Gastrocnemius medialis (tissue), 4 donors: ENCODE data around the gene STMN1. TPM values are rescaled to one million over a fixed set of nuclear protein-coding genes. Genes with fewer than 3 reads are reported as not detected.

ENCODE experiments used
- ATAC-seq, 2 donors: fragments of 150-250 bp; one replicate each; pipeline ENCODE4 v1.9.1; 2016
- DNase-seq, 2 donors: peaks; one replicate each; pipeline ENCODE4 v3.0.0-alpha.2; 2019
- H3K27ac ChIP-seq, 4 donors: fragments of 200-600 bp; sonication (generic); 1 replicate in 1 of 4; 2 replicates in 3 of 4; pipeline ENCODE4 v1.5.1; 2016 to 2018; ENCODE audit warnings: mild to moderate bottlenecking in 2 of 4, moderate library complexity in 1 of 4
- H3K27me3 ChIP-seq, 3 donors: fragments of 200-600 bp; sonication (generic) in 2 of 3; 1 replicate in 1 of 3; 2 replicates in 2 of 3; pipeline versions ENCODE4 v1.5.1 to v1.6.0; 2016 to 2019; ENCODE audit warnings: mild to moderate bottlenecking in 1 of 3, moderate library complexity in 1 of 3
- H3K36me3 ChIP-seq, 2 donors: fragments of 200-600 bp; sonication (generic) in 1 of 2; one replicate each; pipeline ENCODE4 v1.5.1; 2017 to 2018
- H3K4me1 ChIP-seq, 2 donors: fragments of 200-600 bp; sonication (generic) in 1 of 2; one replicate each; pipeline ENCODE4 v1.5.1; 2016 to 2017; ENCODE audit warnings: mild to moderate bottlenecking in 2 of 2
- H3K4me3 ChIP-seq, 4 donors: fragments of 200-600 bp; sonication (generic) in 3 of 4; 1 replicate in 1 of 4; 2 replicates in 3 of 4; pipeline ENCODE4 v1.5.1; 2016 to 2019; ENCODE audit warnings: mild to moderate bottlenecking in 2 of 4
- H3K9me3 ChIP-seq, 3 donors: fragments of 200-600 bp; sonication (generic) in 2 of 3; 1 replicate in 1 of 3; 2 replicates in 2 of 3; pipeline ENCODE4 v1.5.1; 2016 to 2019
- POLR2A ChIP-seq, 2 donors: fragments of 450-650 bp; IDR thresholded peaks; one replicate each; pipeline ENCODE4 v1.6.1; 2017; ENCODE audit warnings: antibody characterized with exemption in 2 of 2, mild to moderate bottlenecking in 2 of 2, moderate library complexity in 2 of 2
- in situ Hi-C, 4 donors: fragments of 200-750 bp; cut with MboI; loops; one replicate each; pipeline versions ENCODE4 v1.15.0 to v1.8.0; 2017; ENCODE audit warnings: low sequenced_read_pairs in 4 of 4
- intact Hi-C: fragments of 100-400 bp; cut with DNase I; formaldehyde crosslinking; loops from one replicate; pipeline ENCODE4 v1.15.1; 2023; ENCODE audit warnings: low total_unique reads
- total RNA-seq, 4 donors: library from RNA; depleted of rRNA; stranded (reverse); fragments of >200 nt; gene quantifications; one replicate each; pipeline versions ENCODE4 v1.1.0 to v1.2.3, GENCODE V29; 2016
- TF ChIP-seq, protein P1 (sequence below), 5 experiments: fragments of 450-650 bp in 3 of 5; fragments of 200-600 bp in 2 of 5; sonication (generic) in 2 of 5; IDR thresholded peaks in 4 of 5; conservative IDR thresholded peaks in 1 of 5; 1 replicate in 4 of 5; 2 replicates in 1 of 5; pipeline ENCODE4 v1.5.1; 2016 to 2019; ENCODE audit warnings: antibody characterized with exemption in 5 of 5, mild to moderate bottlenecking in 3 of 5, moderate library complexity in 3 of 5

STMN1 gene
- total RNA-seq, 4 donors from 2014 or later, result 4.7 to 20.7 (median 13.7) TPM

DNA sequence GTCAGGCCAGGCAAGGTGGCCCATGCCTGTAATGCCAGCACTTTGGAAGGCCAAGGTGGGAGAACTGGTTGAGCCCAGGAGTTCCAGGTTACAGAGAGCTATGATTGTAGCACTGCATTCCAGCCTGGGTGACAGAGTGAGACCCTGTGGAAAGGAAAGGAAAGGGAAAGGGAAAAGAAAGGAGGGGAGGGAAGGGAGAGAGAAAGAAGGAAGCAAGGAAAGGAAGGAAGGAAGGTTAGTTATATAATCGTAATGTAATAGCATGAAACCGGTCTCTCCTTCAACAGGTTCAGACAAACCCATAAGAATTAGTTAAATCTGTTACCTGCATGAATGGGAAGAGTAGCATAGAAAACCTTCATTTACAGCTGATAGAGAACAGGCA, 29.5 kb downstream of the STMN1 start:
- in situ Hi-C loops, result loop anchor here in 2 of 4 donors (25.0 kb wide), 2 partner anchors 261 to 286 kb away; partner anchors contain the start of genes C1orf232 (in 1 of the 2), FAM110D (in 1 of the 2), ZNF593 (in 1 of the 2) and ZNF593OS (in 1 of the 2)

DNA sequence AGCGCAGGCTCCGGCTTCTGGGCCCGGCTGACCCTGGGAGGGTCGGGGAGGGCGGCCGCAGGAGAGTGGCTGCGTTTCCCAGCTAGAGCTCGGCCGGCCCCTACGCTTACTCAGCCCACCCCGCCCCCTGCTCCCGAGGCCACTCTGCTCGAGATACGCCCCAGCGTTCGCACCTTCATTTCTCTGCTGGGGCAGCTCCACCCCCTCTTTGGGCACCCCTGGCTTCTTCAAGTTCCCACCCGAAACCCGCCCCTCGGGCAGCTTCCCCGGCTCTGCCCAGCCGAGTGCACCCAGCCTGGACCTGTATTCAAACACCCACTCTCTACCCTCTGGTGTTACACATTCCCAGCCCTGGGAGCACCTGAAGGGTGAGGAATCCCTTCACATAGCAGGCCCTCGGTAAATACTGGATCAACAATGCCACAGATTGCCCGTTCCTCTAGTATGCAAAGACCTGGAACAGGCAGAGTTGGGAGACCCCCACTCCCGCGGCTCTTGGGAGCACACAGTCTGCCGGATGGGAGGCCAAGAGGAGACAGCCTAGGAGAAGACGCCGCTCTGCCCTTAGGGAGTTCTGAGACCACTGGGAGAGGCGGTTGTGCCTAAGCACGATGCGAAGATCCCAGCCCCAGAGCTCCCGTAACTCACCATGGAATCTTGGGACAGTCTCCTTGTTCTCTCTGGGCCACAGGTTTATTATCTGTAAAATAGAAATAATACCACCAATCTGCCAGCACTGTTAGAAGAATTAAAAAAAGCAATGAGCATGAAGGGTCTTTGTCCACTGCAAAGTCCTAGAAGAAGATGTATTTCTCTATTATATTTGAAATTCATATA, 30.1 kb downstream of the STMN1 start:
- ATAC-seq (peak in 1 of 2 donors; percentile 28), DNase-seq (peak in 1 of 2 donors; percentile 6)
- Histone ChIP-seq H3K27me3 (no peaks in the 10 kb centered on the region), H3K27ac (peak overlapping the region; percentile 43 to 73 (median 58)), H3K4me3 (peak overlapping the region; percentile 64 to 78 (median 71)), H3K36me3 (no peaks in the 10 kb centered on the region), H3K4me1 (peaks cover 6% of the 10 kb centered on the region in 2 donors), H3K9me3 (no peaks in the 10 kb centered on the region)
- in situ Hi-C loops, result loop anchor here in 2 of 4 donors (25.0 kb wide), 2 partner anchors 261 to 286 kb away; partner anchors contain the start of genes C1orf232 (in 1 of the 2), FAM110D (in 1 of the 2), ZNF593 (in 1 of the 2) and ZNF593OS (in 1 of the 2)
- intact Hi-C loops, result no loop called here
- TF ChIP-seq, protein P1, sequence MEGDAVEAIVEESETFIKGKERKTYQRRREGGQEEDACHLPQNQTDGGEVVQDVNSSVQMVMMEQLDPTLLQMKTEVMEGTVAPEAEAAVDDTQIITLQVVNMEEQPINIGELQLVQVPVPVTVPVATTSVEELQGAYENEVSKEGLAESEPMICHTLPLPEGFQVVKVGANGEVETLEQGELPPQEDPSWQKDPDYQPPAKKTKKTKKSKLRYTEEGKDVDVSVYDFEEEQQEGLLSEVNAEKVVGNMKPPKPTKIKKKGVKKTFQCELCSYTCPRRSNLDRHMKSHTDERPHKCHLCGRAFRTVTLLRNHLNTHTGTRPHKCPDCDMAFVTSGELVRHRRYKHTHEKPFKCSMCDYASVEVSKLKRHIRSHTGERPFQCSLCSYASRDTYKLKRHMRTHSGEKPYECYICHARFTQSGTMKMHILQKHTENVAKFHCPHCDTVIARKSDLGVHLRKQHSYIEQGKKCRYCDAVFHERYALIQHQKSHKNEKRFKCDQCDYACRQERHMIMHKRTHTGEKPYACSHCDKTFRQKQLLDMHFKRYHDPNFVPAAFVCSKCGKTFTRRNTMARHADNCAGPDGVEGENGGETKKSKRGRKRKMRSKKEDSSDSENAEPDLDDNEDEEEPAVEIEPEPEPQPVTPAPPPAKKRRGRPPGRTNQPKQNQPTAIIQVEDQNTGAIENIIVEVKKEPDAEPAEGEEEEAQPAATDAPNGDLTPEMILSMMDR (IDR thresholded peaks at IDR 0.05 in 4 of 5, conservative IDR thresholded peaks at IDR 0.05 in 1 of 5), result no peak
- TF ChIP-seq POLR2A (IDR thresholded peaks at IDR 0.05), result no peak

More for the DNA sequence above, 29.5 kb downstream of the STMN1 start:
- no peaks in the 10 kb centered on the region for H3K9me3 ChIP-seq
- no peaks in the 10 kb centered on the region for H3K27me3 ChIP-seq
- no peak overlapping the region for H3K4me3 ChIP-seq
- peaks cover 4 to 6% of the 10 kb centered on the region in 2 donors for H3K4me1 ChIP-seq
- TF ChIP-seq POLR2A (IDR thresholded peaks at IDR 0.05), result no peak
- TF ChIP-seq, protein P1 (IDR thresholded peaks at IDR 0.05 in 4 of 5, conservative IDR thresholded peaks at IDR 0.05 in 1 of 5), result no peak
- DNase-seq, result no peak
- intact Hi-C loops, result no loop called here
- no peaks in the 10 kb centered on the region for H3K36me3 ChIP-seq
- H3K27ac ChIP-seq, result no peak overlapping the region
- ATAC-seq, result no peak

DNA sequence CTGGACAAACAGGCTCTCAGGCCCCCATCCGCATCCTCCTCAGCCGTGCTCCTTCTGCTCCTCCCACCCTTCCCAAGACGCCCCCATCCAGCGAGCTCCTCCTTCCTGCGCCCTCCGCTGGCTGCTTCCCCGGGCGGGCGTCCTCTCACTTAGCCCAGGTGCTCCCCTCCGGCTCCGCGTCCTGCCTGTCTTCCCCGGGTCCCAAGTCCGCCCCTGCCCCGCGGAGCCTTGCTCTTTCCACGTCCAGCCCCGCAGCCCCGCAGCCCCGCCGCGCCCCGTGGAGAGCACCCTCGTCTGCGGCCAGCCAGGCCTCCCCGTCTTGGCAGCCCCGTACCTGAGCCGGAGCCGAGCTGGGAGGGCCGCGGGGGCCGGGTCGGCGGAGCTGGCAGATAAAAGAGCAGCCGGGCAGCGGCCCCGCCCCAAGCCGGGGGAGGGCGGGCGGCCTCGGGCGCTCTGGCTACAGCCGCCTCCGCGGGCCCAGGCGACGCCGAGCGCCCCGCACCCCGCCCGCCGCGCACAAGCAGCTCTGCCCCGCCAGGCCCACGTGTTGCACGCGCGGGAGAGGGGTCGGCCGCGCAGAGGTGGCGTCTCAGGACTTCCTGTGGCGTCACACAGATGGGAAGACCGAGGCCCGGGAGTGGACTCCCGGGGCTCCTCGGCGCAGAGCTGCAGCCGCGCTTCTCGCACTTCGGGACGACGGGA, 30.9 kb downstream of the STMN1 start, which contains the start of gene PAQR7:
Gene PAQR7, minus strand, starts transcription at position 555 of the 702 bp plus-strand sequence. CDS start 11,869 bp downstream, outside the sequence.
- intact Hi-C loops, result no loop called here
- TF ChIP-seq, protein P1 (IDR thresholded peaks at IDR 0.05 in 4 of 5, conservative IDR thresholded peaks at IDR 0.05 in 1 of 5), result no peak
- peak; percentile 32 to 43 for TF ChIP-seq POLR2A (IDR thresholded peaks at IDR 0.05)
- H3K4me1 ChIP-seq, result peaks cover 6 to 8% of the 10 kb centered on the region in 2 donors

DNA sequence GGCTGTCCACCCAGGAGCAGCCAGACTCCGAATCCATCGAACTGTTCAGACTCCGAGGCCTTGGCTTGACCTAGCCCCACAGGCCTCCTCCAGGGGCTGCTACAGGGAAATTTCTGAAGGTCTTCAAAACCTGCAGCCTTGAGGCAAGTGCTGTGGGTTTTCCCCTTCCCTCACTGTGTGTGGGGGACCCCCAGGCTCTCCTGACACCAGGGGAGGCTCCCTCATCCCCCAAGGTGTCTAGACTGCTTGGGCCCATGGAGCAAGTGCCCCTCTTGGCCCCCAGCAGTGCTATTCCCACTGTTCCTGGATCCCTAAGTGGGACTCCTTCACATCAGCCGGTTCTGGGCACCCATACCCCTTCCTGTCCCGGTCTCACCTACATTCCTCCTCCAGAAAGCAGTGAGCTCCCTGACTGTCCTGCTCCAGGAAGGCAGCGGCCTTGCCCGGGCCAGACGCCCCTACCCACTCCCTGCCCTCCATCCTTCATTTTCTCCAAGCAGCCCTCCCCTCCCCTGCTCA, 31.5 kb downstream of the STMN1 start:
- Histone ChIP-seq H3K36me3 (no peaks in the 10 kb centered on the region), H3K4me3 (peak overlapping the region; percentile 64 to 78 (median 71)), H3K27me3 (no peaks in the 10 kb centered on the region), H3K27ac (peak overlapping the region in 3 of 4 donors; percentile 56 to 73 (median 60)), H3K9me3 (no peaks in the 10 kb centered on the region), H3K4me1 (peaks cover 6 to 8% of the 10 kb centered on the region in 2 donors)
- in situ Hi-C loops (loop anchor here in 2 of 4 donors (25.0 kb wide), 2 partner anchors 263 to 288 kb away; partner anchors contain the start of genes C1orf232 (in 1 of the 2), FAM110D (in 1 of the 2), ZNF593 (in 1 of the 2) and ZNF593OS (in 1 of the 2)), intact Hi-C loops (no loop called here)
- no peak for DNase-seq
- peak in 1 of 2 donors; percentile 10 for ATAC-seq
- TF ChIP-seq, protein P1 (IDR thresholded peaks at IDR 0.05 in 4 of 5, conservative IDR thresholded peaks at IDR 0.05 in 1 of 5), result no peak
- TF ChIP-seq POLR2A (IDR thresholded peaks at IDR 0.05), result no peak

More for the DNA sequence above, 30.9 kb downstream of the STMN1 start, which contains the start of gene PAQR7:
- Histone ChIP-seq H3K27me3 (no peaks in the 10 kb centered on the region), H3K27ac (peak within 1 kb of the TSS; percentile 43 to 73 (median 58)), H3K36me3 (no peaks in the 10 kb centered on the region), H3K9me3 (no peaks in the 10 kb centered on the region), H3K4me3 (peak within 1 kb of the TSS; percentile 64 to 78 (median 71))
- peak; percentile 37 to 54 for DNase-seq
- in situ Hi-C loops, result loop anchor here in 2 of 4 donors (25.0 kb wide), 2 partner anchors 262 to 287 kb away; partner anchors contain the start of genes C1orf232 (in 1 of the 2), FAM110D (in 1 of the 2), ZNF593 (in 1 of the 2) and ZNF593OS (in 1 of the 2)
- peak; percentile 74 for ATAC-seq
